Erythroblast (primary cell): ENCODE measurements around the gene CFAP97D2.

Experiments
- GATA1 ChIP-seq: IDR thresholded peaks from 2 replicates; pipeline ENCODE4 v1.6.1; 2011; ENCODE audit warnings: low read depth, mild to moderate bottlenecking, control low read depth, low read length, moderate library complexity
- POLR2A ChIP-seq: IDR thresholded peaks from 2 replicates; pipeline ENCODE4 v1.6.1; 2011; ENCODE audit warnings: mild to moderate bottlenecking, low read length

GRCh38 chr13:114136576-114136975 is 42.5 kb upstream of the CFAP97D2 start:
- TF ChIP-seq POLR2A (no peak), GATA1 (no peak)
